Fibroblast of skin of left biceps (primary cell): ENCODE data around the gene CTNNA2.

Source experiments
- DNase-seq, 2 experiments: peaks; one replicate each; pipeline ENCODE4 v3.0.0-alpha.2; 2013; ENCODE audit warnings: low read depth in 2 of 2

The CTNNA2 gene

DNA sequence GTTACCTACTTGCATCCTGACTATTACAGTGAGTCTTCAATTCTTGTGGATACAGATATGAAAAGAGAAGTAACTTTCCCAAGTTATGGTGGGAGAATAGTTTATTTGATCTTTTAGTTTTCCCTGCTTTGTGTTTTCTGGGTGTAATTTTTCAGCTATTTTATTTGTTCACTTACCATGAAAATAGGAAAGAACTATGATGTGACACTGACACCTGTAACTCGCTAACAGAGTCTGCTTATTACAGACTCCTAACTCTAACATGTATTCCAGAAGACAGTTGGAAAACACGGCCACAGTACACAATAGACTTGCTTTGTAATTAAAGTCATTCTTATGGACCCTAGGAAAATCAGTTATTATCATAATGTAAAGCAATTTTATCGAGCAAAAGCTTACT, 468.5 kb downstream of the CTNNA2 start:
- no peak for DNase-seq

DNA sequence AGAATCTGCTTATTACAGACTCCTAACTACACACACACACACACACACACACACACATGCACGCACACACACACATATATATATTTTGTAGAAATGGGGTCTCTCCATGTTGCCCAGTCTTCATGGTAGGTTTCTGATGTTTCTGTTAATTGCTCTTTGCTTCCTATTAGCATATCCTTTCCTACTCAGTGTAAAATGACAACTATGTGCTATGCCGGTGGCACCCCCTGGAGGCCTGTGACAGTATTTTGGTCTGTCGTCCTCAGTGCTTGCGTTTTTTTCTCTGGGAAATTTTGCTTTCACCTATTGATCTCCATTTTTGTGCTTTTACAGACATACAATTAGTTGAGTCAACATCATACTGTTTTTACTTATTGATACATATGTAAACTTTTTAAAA, 469.6 kb downstream of the CTNNA2 start:
- DNase-seq, result no peak

DNA sequence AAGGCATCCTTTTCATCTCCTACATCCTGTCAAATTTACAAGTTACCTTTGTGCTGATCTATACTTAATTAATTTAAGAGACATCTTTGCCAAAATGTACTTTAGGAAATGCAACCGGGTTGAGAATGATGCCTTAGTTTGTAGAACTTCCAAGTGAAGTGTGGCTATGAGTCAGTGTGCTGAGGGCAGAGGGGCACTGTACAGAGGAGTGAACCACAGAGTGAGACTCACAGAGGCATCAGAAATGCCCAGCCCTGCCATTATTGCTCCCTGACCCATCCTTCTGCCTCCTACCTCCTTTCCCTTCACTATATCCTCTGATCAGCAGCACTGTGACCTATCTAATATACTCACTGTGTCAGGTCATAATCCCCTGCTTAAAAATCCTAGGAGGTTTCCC, 471.6 kb downstream of the CTNNA2 start:
- DNase-seq, result no peak

DNA sequence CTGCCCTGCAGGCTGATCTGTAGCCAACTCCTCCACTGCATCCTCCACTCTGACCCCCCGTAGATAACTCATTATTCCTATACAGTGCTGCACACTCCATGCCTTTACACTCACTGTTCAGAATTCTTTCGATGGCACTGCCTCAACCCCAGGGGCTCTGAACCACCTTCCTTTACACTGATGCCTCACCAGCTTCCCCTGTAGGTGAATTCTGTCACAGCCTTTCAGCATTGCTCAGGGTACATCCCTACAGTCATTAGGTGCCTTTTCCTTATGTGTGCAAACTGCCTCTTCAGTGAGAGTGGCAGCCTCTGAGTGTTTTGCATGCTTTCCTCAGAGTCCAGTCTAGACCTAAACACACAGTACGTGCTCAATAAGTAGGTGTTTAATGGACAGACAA, 472.3 kb downstream of the CTNNA2 start:
- DNase-seq, result no peak

DNA sequence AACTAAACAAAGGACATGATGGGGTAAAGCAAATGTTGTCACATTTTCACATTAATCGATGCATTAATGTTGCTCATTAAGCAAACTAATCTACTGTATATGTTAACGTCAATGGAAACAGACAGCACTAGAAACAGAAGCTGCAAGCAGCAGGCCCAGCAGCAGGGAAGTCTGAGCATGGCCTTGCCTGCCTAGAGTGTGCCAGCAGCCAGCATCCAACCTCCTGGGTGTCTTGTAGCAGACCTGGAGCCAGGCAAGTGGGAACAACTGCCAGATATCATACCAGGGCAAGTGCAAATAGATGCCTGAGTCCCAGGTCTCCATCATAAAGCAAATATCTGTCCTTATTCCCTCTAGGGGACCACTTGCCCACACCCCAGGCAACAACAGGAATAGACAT, 472.7 kb downstream of the CTNNA2 start:
- DNase-seq, result no peak

DNA sequence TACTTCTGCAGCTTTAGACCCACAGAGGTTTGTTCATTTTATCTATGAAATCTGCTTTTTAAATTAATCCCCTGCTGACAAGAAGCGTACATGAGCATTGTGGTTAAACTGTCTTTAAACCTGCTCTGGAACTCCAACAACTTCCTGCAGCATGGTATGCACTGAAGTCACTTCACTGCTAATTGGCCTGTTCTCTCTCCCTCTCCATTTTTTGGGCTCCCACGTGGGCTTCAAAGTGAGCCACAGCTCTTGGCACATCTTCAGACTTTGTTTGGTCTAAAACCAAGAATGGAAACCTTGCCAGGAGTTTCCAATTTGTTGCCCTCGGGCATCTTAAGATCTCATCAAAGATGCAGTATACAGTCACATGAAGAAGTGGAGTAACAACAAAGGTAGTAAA, 480.3 kb downstream of the CTNNA2 start:
- peak; percentile 37 to 53 for DNase-seq

DNA sequence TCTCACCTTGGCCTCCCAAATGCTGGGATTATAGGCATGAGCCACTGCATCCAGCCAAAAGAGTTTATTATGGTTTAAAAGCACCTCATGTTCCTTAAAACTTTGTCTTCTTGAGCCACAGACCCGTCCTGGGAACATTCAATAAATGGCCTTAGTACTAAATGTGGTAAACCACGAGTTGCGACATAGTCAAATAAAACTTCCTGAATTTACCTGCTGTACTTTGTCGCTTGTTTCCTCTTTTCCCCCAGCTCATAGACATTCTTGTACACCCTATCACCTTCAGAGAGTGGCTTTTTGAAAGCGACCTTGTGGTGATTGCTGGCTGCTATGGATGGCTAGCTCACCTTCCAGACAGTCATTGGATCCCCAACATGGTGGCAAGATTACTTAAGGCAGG, 481.3 kb downstream of the CTNNA2 start:
- no peak for DNase-seq

DNA sequence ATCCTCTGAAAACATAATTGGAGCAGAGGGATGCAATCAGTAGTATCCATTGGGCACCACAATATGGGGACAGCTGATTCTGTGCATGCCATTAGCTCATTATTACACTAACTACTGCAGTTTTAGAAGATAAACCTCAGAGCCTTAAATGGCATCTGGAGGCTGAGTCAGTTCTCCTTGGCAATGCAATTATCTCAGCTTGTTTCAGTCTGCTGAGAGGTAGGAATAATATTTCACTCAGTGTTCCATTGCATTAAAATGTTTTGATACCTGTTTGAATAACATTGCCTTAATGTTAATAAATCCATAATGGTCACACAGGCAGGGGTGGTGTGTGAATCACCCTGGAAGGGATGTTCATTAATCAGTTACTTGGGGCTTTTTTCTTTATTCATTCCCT, 482.1 kb downstream of the CTNNA2 start:
- DNase-seq, result no peak

DNA sequence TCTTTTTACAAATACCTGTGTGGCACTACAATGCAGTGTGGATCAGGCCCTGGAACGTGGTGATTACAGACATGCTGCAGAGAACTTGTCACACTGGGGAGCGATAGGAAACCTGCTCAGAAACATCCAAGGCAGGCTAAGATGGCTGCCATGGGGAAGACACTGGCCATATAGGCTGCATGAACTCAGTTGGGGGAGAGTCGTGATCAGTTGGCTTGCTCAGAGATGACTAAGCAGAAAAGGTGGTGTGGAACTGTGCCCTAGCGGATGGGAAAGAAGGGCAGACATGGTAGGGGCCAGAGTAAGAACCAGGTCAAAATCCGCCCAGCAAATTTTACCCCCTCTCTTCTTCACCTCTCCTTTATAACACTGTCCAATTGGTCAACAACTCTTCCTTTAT, 483.9 kb downstream of the CTNNA2 start:
- DNase-seq, result no peak

DNA sequence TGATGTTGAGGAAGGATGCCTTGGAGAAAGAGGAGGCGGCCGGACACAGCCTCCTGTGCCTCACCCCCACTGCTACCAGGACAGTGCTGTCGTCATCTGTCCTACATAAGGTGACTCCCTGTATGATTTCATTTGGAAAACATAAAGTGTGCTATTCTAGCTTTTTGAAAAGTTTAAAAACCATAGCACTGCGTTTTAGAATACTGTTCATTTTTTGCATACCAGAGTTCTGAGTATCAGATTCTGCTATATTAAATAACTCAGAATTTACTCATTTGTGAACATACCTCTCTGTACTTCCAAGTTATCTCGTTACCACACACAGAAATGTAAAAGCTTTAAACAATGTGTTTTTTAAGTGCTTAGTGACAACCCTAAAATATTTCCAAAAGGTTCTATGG, 488.9 kb downstream of the CTNNA2 start:
- DNase-seq, result peak; percentile 64 to 68

DNA sequence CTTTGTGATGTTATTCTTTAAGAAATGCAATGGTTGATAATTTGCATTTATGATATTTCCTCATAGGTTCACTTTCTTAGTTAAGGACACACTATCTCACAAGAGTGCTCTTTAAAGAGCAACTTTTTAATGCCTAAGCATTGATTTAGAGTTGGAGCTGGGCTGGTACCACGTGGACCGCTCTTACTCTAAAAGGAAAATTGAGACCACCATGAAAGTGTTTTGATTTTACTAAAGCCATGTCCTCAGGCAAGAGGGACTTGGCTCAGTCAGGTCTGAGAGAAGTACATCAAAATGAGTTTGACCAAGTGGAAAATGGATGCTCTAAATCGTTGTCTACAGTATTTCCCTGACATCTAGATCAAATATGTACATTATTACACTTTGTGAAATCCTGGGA, 489.3 kb downstream of the CTNNA2 start:
- no peak for DNase-seq

DNA sequence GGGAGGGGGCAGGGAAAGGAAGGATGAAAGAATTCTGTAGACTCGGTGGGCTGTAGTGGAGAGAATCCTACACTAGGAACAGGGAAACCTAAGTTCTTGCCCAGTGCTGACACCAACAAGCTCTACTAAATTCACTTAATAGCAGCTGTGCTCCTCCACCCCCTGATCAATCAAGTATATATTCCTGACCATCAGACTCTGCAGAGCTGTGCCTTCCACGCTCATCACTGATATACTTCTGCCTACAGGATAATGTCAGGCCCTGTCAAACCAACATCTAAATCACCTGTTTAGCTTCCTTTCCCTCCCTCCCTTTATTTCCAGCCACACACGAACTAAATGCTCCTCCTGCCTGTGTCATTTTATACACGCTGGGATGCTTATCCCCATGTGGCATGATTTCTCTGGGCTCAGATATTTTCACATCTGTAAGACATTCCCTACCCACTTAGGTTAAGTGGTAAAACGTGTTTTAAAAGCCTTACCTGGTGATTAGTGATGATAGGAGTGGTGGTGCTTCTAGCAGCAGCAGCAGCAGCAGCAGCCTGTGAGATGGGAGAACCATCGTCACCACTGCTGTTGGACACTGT, 489.8 kb downstream of the CTNNA2 start:
- no peak for DNase-seq

DNA sequence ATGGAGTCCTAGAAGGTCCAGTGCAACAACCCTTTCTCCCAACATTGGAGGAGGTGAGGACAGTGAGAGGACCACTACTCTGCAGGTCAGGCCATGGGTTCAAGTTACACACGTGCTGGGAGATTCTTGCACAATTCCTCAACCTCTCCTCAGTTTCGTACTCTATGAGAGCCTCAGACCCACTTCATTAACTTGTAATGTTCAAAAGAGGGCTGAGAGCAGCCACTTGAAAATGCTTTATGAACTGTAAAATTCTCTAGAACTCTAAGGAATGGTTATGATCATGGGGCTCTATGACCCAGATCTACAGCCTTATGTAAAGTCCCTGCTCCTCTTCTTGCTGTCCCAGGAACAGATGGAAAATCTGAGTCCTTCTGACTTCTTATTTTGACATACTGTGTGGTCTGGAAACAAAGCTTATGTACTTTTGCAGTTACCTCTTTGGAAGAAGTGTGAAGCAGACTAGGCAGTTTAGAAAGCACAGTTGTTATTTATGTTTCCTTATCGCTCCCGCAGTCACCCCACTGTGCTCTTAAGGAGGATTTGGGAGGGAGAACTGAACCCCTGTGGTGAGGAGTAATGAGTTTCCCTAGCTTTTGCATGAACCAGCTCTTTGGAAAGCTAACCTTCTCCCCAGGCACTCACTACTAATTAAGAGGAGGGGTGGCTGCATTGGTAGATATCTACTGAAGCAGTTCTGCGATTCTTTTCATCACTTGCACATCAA, 495.1 kb downstream of the CTNNA2 start:
- DNase-seq, result no peak

DNA sequence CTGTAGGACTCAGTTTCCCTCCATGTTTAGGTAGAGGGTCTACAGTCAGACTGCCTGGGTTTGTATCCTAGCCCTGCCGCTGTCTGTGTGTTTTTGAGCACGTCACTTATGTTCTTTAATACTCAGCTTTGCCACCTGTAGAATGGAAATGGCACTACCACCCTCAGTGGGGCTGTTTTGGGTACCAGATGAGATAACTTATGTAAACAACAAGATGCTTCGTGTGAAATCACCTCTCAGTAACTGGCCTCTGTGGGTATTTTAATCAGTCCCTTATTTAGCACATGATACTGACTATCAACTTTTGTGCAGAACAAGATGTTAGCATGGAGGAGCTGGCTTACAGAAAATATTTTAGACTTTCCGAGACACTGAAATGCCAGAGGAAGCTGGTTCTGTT, 495.7 kb downstream of the CTNNA2 start:
- no peak for DNase-seq

DNA sequence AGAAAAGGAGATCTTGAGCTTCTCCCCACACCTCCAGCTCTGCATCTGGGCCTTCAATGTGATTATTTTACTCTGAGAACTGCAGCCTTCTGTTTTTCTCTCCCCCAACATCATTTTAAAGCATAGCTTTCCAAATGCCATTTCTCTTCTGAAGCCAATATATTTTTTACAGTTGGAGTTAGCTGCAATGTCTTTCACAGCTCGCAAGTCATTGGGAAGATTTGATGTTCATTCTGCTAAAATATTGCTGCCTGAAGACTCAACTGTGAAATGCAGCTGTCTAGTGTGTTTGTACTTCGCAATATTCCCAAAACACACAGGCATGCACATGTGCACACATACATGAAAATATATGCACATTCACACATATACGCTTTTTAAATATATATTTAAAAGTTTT, 496.4 kb downstream of the CTNNA2 start:
- no peak for DNase-seq

DNA sequence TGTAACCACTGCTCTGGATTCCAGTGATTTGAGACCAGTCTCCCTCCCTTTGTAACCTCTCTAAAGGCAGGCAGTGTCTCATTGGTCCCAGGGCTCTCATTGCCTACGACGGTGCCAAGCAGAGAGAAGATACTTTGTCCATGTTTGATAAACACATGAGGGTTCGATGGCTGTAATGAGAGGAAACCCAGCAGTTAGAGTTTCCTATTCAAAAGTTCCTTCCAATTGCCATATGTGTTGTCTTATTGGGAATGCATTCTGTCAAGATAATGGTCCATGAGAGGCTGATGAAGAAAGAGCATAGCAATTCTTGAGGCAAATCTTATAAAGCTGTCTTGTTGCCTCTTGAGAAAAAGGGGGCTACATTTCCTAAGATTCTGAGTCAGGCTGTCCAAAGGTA, 499.2 kb downstream of the CTNNA2 start:
- no peak for DNase-seq

DNA sequence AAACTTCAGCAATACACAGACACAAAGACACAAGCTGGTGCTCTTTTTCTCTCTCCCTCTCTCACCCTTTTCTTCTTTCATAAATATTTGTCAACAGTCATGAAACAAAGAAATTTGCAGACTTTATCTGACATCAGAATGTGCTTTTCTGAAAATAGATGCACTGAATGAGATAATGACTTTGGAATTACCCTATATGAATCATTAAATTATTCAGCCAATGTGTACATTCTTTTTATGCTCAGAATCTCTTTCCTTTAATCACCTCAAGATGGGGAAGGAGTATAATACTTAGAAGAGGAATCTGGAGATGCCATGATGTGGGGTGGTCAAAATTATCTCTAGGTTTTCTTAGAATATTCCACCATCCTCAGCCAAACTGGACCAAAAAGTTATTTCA, 501.8 kb downstream of the CTNNA2 start:
- peak; percentile 15 to 27 for DNase-seq

DNA sequence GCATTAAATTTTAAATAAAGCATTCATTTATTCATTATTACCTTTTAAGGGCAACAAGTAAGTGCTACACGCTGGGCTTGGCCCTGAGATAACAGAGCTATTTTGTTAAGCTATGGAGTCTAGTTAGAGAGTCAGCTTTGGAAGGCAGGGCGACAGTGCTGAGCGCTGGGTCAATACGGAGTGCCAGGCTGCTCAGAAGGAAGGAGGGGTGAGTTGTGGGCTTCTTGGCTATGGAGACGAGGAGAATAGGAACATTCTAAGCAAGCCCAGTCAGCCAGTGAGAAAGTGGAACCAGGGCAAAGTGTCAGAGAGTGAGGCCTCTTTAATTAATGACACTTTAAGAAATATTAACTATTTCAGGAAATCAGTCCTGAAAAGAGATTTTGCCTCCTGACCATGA, 503.3 kb downstream of the CTNNA2 start:
- no peak for DNase-seq

DNA sequence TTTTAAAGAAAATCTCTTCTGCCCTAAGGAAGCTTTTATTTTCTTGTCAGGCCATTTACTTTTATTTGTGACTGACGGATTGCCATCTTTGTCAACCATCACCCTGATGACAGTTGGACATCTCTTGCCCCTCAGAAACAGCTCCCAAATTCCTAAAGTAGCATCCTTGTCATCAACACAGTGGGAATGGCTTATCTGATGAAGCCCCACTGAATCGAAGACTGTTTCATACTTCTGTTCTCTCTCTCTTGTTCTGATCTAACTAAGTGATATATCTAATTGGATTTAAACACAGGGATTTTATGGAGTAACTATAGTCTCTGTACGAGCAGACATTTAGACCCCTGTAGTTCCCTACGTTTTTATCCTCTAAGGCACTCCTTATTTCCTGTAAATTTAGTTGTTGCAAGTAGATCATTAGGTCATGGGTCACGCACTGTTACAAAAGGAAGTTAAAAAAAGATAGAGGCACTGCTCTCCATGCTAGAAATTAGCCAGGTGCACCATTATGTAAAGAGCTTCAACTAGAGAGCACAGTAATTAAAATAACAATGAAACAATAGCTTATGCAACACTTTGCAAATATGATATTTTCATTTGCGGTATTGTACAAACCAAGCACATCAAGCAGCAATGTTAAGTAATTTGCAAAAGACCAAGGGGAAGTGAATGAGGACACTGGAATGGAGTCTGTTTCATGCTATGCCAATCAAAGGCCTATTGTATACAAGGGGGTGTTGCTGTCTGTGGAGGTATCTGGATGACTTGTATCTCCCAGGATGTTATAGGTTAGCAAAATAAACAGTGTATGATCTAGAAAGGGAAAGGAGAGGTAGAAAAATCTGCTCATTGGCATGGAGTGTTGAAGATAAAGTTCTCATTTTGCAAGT, 507.0 kb downstream of the CTNNA2 start:
- no peak for DNase-seq

DNA sequence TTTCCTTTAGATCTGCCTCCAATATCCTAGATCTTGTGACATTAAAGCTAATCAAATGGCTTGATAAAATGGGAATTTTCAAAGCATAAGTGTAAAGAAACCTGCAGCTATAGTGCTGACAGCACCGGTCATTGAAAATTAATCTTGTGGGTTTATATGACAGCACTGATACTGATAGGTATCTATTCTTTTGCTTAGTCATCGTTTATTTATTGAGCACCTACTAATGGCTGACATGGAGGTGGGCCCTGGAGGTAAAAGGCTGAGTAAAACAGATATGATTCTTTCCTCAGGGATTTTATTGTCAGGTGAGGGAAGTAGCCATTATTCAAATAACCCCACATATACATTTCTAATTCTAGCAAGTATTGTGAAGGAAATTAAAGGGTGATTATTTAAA, 509.2 kb downstream of the CTNNA2 start:
- DNase-seq, result no peak

DNA sequence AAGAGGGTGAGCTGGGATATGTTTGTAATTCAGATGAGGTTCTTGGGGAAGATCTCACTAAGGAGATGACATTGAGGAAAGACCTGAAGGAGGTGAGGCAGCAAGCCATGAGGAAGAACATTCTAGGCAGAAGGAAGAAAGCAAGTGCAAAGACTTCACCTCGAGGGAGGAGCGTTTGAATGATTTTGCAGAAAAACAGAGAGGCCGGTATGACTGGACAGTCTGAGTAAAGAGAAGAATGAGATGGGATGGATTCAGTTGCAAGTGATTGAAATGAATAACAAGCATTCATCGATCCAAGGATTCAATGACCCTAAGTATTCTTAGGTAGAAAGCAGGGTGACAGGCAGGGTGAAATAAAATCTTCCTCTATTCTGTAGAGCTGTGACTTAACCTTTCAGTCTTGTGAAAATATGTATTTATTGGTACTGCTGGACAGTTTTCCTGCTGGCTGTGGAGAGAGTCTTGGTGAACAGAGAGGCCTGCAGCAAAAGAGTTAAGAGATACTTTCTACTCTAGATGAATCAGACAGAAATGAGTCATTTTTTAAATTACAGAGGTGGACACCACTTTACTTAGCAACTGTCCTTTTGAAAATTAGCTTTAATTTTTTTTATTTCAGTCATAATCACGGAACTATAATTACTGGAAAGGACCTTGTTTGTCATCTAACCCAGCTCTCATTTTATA, 513.3 kb downstream of the CTNNA2 start:
- no peak for DNase-seq

DNA sequence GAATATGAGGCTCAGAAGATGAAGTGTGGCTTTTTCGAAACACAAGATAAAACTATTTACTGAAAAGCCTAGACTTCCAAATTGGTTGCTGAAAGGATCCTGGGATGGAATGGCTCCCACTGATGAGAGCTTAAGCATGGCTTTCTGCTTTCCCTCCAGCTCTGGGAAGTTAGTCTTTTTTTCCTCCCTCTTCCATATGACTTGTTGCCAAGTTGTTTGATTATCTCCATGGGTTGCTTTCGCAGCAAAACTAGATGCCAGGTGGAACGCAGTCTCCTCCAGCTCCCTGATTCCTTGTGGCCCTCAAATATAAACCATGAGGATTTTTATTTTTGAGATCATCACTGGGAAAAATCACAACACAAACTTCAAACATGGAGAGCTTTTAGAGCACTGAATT, 515.2 kb downstream of the CTNNA2 start:
- DNase-seq, result no peak
